ENCODE data around the gene TMEM220.

DNA sequence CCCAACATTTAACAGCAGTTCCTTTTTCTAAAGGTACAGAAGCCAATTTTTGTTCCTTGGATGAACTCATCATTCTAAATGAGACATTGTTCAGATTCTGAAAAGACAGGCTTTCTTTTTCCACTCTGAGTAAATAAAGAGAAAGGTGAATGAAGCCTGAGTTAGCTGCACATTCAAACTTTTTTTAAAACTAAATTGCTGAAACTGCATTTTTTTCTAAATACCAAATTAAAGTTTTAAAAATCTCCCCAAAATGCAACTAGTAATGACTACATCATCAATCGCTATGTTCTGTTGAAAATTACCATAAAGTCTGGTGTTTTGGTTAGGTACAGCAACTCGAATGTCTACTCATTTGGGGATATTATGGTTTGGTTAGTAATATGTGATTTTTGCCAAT is 42.3 kb downstream of the TMEM220 start:
- no peak for TF ChIP-seq EZH2 (IDR thresholded peaks at IDR 0.05; ENCODE audit: borderline replicate concordance, low read length)
- TF ChIP-seq, protein P1, sequence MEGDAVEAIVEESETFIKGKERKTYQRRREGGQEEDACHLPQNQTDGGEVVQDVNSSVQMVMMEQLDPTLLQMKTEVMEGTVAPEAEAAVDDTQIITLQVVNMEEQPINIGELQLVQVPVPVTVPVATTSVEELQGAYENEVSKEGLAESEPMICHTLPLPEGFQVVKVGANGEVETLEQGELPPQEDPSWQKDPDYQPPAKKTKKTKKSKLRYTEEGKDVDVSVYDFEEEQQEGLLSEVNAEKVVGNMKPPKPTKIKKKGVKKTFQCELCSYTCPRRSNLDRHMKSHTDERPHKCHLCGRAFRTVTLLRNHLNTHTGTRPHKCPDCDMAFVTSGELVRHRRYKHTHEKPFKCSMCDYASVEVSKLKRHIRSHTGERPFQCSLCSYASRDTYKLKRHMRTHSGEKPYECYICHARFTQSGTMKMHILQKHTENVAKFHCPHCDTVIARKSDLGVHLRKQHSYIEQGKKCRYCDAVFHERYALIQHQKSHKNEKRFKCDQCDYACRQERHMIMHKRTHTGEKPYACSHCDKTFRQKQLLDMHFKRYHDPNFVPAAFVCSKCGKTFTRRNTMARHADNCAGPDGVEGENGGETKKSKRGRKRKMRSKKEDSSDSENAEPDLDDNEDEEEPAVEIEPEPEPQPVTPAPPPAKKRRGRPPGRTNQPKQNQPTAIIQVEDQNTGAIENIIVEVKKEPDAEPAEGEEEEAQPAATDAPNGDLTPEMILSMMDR (conservative IDR thresholded peaks at IDR 0.05 in 1 of 2, IDR thresholded peaks at IDR 0.05 in 1 of 2; ENCODE audit: extremely low read depth in 1 of 2, insufficient read depth in 1 of 2, low read depth in 1 of 2, low read length in 2 of 2), result no peak
